ENCODE data around the gene PTPRD.

GRCh38 chr9:8876303-8876702 is 1736.5 kb downstream of the PTPRD start:
- TF ChIP-seq EZH2 (IDR thresholded peaks at IDR 0.05), result no peak
- TF ChIP-seq POLR2AphosphoS5 (IDR thresholded peaks at IDR 0.05; ENCODE audit: borderline replicate concordance, low read depth, low read length), result no peak
